ENCODE measurements around the gene PCNX3.

The PCNX3 gene

GRCh38 chr11:65629579-65629978, 14.0 kb downstream of the PCNX3 start:
- Histone ChIP-seq H3K9ac (ENCODE audit: low read depth, low read length) (no peak overlapping the region), H3K27ac (ENCODE audit: low read length) (no peak overlapping the region), H3K4me2 (ENCODE audit: insufficient read depth, low read length) (no peak overlapping the region), H3K4me3 (ENCODE audit: low read depth in 1 of 2, low read length in 2 of 2) (no peak overlapping the region), H3K4me1 (ENCODE audit: insufficient read depth, low read length) (no peaks in the 10 kb centered on the region), H3K79me2 (ENCODE audit: insufficient read depth, low read length) (no peaks in the 10 kb centered on the region), H3K9me3 (ENCODE audit: insufficient read depth, low read length, severe bottlenecking) (no peaks in the 10 kb centered on the region), H4K20me1 (ENCODE audit: insufficient read depth, low read length) (peaks cover 27% of the 10 kb centered on the region), H2AFZ (ENCODE audit: low read depth, low read length) (no peak overlapping the region), H3K36me3 (ENCODE audit: insufficient read depth, low read length) (peaks cover 95% of the 10 kb centered on the region), H3K27me3 (ENCODE audit: insufficient read depth, low read length, poor library complexity) (no peaks in the 10 kb centered on the region)
- ATAC-seq (ENCODE audit: insufficient read depth, low read depth): no peak
- TF ChIP-seq CTCF (IDR thresholded peaks at IDR 0.05; ENCODE audit: borderline replicate concordance, extremely low read depth, low read length, poor library complexity, severe bottlenecking) (no peak), EZH2 (IDR thresholded peaks at IDR 0.05; ENCODE audit: borderline replicate concordance, low read depth, low read length, severe bottlenecking) (no peak)
- DNase-seq: no peak

GRCh38 chr11:65630215-65630614, 14.6 kb downstream of the PCNX3 start:
- Histone ChIP-seq H3K27ac (ENCODE audit: low read length) (no peak overlapping the region), H3K4me3 (ENCODE audit: low read depth in 1 of 2, low read length in 2 of 2) (no peak overlapping the region), H4K20me1 (ENCODE audit: insufficient read depth, low read length) (peaks cover 27% of the 10 kb centered on the region), H3K4me1 (ENCODE audit: insufficient read depth, low read length) (no peaks in the 10 kb centered on the region), H3K27me3 (ENCODE audit: insufficient read depth, low read length, poor library complexity) (no peaks in the 10 kb centered on the region), H3K79me2 (ENCODE audit: insufficient read depth, low read length) (no peaks in the 10 kb centered on the region), H3K9ac (ENCODE audit: low read depth, low read length) (no peak overlapping the region), H3K4me2 (ENCODE audit: insufficient read depth, low read length) (no peak overlapping the region), H2AFZ (ENCODE audit: low read depth, low read length) (no peak overlapping the region), H3K9me3 (ENCODE audit: insufficient read depth, low read length, severe bottlenecking) (no peaks in the 10 kb centered on the region), H3K36me3 (ENCODE audit: insufficient read depth, low read length) (peaks cover 95% of the 10 kb centered on the region)
- TF ChIP-seq CTCF (IDR thresholded peaks at IDR 0.05; ENCODE audit: borderline replicate concordance, extremely low read depth, low read length, poor library complexity, severe bottlenecking) (no peak), EZH2 (IDR thresholded peaks at IDR 0.05; ENCODE audit: borderline replicate concordance, low read depth, low read length, severe bottlenecking) (no peak)
- DNase-seq (no peak), ATAC-seq (ENCODE audit: insufficient read depth, low read depth) (no peak)

GRCh38 chr11:65633390-65634108, 18.0 kb downstream of the PCNX3 start:
- no peak overlapping the region for H3K4me2 ChIP-seq (ENCODE audit: insufficient read depth, low read length)
- H4K20me1 ChIP-seq (ENCODE audit: insufficient read depth, low read length): peaks cover 19% of the 10 kb centered on the region
- no peak overlapping the region for H3K9ac ChIP-seq (ENCODE audit: low read depth, low read length)
- peaks cover 82% of the 10 kb centered on the region for H3K36me3 ChIP-seq (ENCODE audit: insufficient read depth, low read length)
- no peak overlapping the region for H2AFZ ChIP-seq (ENCODE audit: low read depth, low read length)
- no peak overlapping the region for H3K27ac ChIP-seq (ENCODE audit: low read length)
- no peaks in the 10 kb centered on the region for H3K9me3 ChIP-seq (ENCODE audit: insufficient read depth, low read length, severe bottlenecking)
- H3K4me1 ChIP-seq (ENCODE audit: insufficient read depth, low read length): peaks cover 24% of the 10 kb centered on the region
- no peak overlapping the region for H3K4me3 ChIP-seq (ENCODE audit: low read depth in 1 of 2, low read length in 2 of 2)
- ATAC-seq (ENCODE audit: insufficient read depth, low read depth): no peak
- H3K27me3 ChIP-seq (ENCODE audit: insufficient read depth, low read length, poor library complexity): no peaks in the 10 kb centered on the region
- no peak for DNase-seq
- H3K79me2 ChIP-seq (ENCODE audit: insufficient read depth, low read length): peaks cover 5% of the 10 kb centered on the region
- TF ChIP-seq CTCF (IDR thresholded peaks at IDR 0.05; ENCODE audit: borderline replicate concordance, extremely low read depth, low read length, poor library complexity, severe bottlenecking) (no peak), EZH2 (IDR thresholded peaks at IDR 0.05; ENCODE audit: borderline replicate concordance, low read depth, low read length, severe bottlenecking) (no peak)
